ENCODE results near the gene MUC6. TPM values are rescaled to one million over a fixed set of nuclear protein-coding genes. Genes with fewer than 3 reads are reported as not detected.

The MUC6 gene
- total and polyA plus RNA-seq, 10 of the 15 experiments (the other 5 are each of a cell fraction or from before 2014, with no cell fraction given) = 0.03 TPM; not detected in 8

GRCh38 chr11:1007279-1007678 lies 29.2 kb downstream of the MUC6 start (continued):
- TF ChIP-seq SKIL (IDR thresholded peaks at IDR 0.05; ENCODE audit: low read depth, poor library complexity, severe bottlenecking) (no peak), POLR2AphosphoS5 (IDR thresholded peaks at IDR 0.05; ENCODE audit: low read length) (no peak), CEBPB (IDR thresholded peaks at IDR 0.05; ENCODE audit: borderline replicate concordance in 1 of 2, low read depth in 2 of 2, low read length in 2 of 2) (no peak)

- ChIA-PET POLR2A (interaction anchor here (0.5 kb wide), 1 partner anchor 16 kb away, joined by 3 read pairs; no protein-coding TSS in a partner anchor), SMC1A (ENCODE audit: uncharacterized antibody, unreplicated experiment) (no interaction called here), RAD21 (ENCODE audit: unreplicated experiment) (no interaction called here), CTCF (no interaction called here)
- Histone ChIP-seq H3K79me2 (ENCODE audit: control insufficient read depth, insufficient read depth, low read length) (no peaks in the 10 kb centered on the region), H3K36me3 (ENCODE audit: control insufficient read depth in 2 of 2, insufficient read depth in 2 of 2, low read length in 1 of 2) (peaks cover 6 to 18% of the 10 kb centered on the region in 2 experiments; a peak in 3 of 4 replicates), H3K27me3 (replicated peaks in 1 of 2; ENCODE audit: control insufficient read depth in 2 of 2, insufficient read depth in 2 of 2, low read length in 1 of 2) (no peaks in the 10 kb centered on the region), H2AFZ (ENCODE audit: control insufficient read depth, low read depth, low read length) (no peak overlapping the region), H3K9ac (ENCODE audit: control insufficient read depth, insufficient read depth, low read length) (no peak overlapping the region), H3K9me3 (replicated peaks; ENCODE audit: control insufficient read depth, insufficient read depth, low read length) (no peaks in the 10 kb centered on the region), H4K20me1 (ENCODE audit: control insufficient read depth, insufficient read depth) (no peaks in the 10 kb centered on the region), H3K27ac (ENCODE audit: control insufficient read depth, insufficient read depth) (no peak overlapping the region), H3K4me2 (ENCODE audit: control insufficient read depth, insufficient read depth) (no peak overlapping the region), H3K4me3 (no peak overlapping the region), H3K4me1 (ENCODE audit: control insufficient read depth, insufficient read depth, low read length) (no peaks in the 10 kb centered on the region)
- intact Hi-C loops (cut with micrococcal nuclease; ENCODE audit: unreplicated experiment) = no loop called here
- DNase-seq (ENCODE audit: low read depth, low spot score) (no peak), FAIRE-seq (no peak), ATAC-seq (no peak)
- TF ChIP-seq SIX5 (IDR thresholded peaks at IDR 0.05; ENCODE audit: low read depth, low read length, severe bottlenecking) = no peak
- no peak for TF ChIP-seq SMAD5 (IDR thresholded peaks at IDR 0.05; ENCODE audit: low read depth)
- no peak for TF ChIP-seq ZBTB4 (CRISPR knock-in tag; IDR thresholded peaks at IDR 0.05)
- in situ Hi-C loops (cut with MboI) = no loop called here
- BruUV-seq (replicated peaks) = no TSS peak
- WGBS (ENCODE audit: insufficient coverage, insufficient replicate concordance, low lambda C conversion rate, missing lambda C conversion rate) = 98% methylated on average over 13 of the region's 13 CpGs
These were observed 29.8 kb downstream of the MUC6 start for GRCh38 chr11:1006762-1007161.
